ENCODE data around the gene DBNL.

Gene DBNL

GRCh38 chr7:44062903-44063295 is 18.4 kb downstream of the DBNL start:
- DNase-seq: no peak

- DNase-seq: no peak
Measured at GRCh38 chr7:44063547-44063893, 19.0 kb downstream of the DBNL start.

GRCh38 chr7:44063894-44064651 is 19.6 kb downstream of the DBNL start:
- no peak for DNase-seq

- no peak for DNase-seq
Measured at GRCh38 chr7:44064791-44065430, 20.4 kb downstream of the DBNL start.

GRCh38 chr7:44065431-44066110 is 21.1 kb downstream of the DBNL start, which contains the start of gene PGAM2:
PGAM2 (minus strand) TSS chr7:44065567; CDS start chr7:44065529, 38 bp downstream.
- no peak for DNase-seq

GRCh38 chr7:44066111-44066460 is 21.6 kb downstream of the DBNL start:
- DNase-seq: no peak

GRCh38 chr7:44066494-44067063 is 22.1 kb downstream of the DBNL start:
- no peak for DNase-seq

- DNase-seq: no peak
Measured at GRCh38 chr7:44067064-44067951, 22.8 kb downstream of the DBNL start.

GRCh38 chr7:44068054-44068453 is 23.6 kb downstream of the DBNL start:
- no peak for DNase-seq

GRCh38 chr7:44071726-44072363 is 27.3 kb downstream of the DBNL start:
- DNase-seq: no peak

GRCh38 chr7:44072364-44073231 is 28.1 kb downstream of the DBNL start:
- DNase-seq: peak; percentile 26 to 36

GRCh38 chr7:44073664-44074348 is 29.3 kb downstream of the DBNL start:
- peak; percentile 12 to 24 for DNase-seq

- DNase-seq: no peak
Measured at GRCh38 chr7:44074349-44074695, 29.8 kb downstream of the DBNL start.

- no peak for DNase-seq
Measured at GRCh38 chr7:44075296-44076075, 31.0 kb downstream of the DBNL start.

- DNase-seq: no peak
Measured at GRCh38 chr7:44076101-44076895, 31.8 kb downstream of the DBNL start.

GRCh38 chr7:44077061-44077460 is 32.6 kb downstream of the DBNL start:
- DNase-seq: no peak

- DNase-seq: no peak
Measured at GRCh38 chr7:44077681-44078091, 33.2 kb downstream of the DBNL start.

- no peak for DNase-seq
Measured at GRCh38 chr7:44078521-44078920, 34.0 kb downstream of the DBNL start.
